ENCODE measurements around the gene ACOT8.
"Not testable (repeated sequence)": the region's sequence is repeated elsewhere in the genome, so short reads cannot be mapped to it uniquely, and the experiment has no call there.

Gene ACOT8

DNA sequence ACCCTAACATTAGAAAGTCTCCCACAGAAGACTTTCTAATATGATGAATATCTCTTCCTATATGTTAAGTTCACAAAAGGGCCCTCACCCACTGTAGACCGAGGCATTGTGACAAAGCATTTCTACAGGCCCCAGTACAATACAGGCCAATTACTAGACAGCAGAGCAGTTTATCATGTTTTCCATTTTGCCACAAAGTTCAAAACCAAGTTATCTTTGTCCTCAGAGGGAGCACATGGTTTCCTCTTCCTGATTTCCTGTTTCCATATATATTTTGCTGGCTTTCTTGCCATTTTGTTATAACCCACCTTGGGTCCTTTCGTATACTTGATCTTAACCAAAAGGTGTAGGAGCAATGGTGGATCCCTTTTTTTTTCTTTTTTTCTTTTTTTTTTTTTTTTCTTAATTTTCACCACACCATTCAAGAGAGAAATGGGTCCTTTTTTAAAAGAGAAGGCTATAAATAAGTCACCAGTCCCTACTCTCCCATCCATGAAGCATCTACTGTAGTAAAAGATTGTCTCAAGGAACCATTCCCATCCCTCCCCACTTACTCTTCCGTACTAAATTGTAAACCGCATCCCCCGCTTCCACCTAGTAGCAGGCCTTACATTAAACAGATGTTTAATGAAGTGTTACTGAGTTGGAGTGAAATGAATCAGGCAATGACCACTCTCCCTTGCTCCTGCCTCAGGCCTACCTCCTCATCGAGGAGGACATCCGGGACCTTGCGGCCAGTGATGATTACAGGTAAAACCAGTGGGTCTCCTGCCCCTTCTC, 46.8 kb downstream of the ACOT8 start:
- FAIRE-seq, result no peak
- TF ChIP-seq CTCF (IDR thresholded peaks at IDR 0.05; ENCODE audit: insufficient read depth, missing control alignments), result no peak

DNA sequence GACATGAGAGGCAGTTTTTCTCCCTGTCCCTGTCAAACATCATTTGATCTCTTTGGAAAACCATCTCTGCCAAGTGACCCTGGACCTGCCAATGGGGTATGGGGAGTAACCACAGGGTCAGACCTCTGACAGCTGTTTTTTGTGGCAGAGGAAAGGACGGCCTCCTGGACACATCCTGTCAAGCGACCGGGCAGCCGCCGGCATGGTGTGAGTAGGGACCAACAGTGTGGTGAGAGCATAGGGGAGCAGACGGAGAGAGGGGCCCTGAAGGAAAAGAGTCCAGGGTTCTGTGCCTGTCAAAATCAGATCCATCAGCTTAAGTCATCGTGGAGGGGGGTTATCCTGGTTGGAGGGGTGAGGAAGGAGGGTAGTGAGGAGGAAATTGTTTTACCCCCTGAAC, 55.3 kb downstream of the ACOT8 start:
- no peak for DNase-seq (ENCODE audit: insufficient read length, low spot score)
- no peak for FAIRE-seq
- no peak for TF ChIP-seq CTCF (IDR thresholded peaks at IDR 0.05; ENCODE audit: insufficient read depth, missing control alignments)

More for the DNA sequence above, 46.8 kb downstream of the ACOT8 start:
- DNase-seq (ENCODE audit: insufficient read length, low spot score), result no peak

DNA sequence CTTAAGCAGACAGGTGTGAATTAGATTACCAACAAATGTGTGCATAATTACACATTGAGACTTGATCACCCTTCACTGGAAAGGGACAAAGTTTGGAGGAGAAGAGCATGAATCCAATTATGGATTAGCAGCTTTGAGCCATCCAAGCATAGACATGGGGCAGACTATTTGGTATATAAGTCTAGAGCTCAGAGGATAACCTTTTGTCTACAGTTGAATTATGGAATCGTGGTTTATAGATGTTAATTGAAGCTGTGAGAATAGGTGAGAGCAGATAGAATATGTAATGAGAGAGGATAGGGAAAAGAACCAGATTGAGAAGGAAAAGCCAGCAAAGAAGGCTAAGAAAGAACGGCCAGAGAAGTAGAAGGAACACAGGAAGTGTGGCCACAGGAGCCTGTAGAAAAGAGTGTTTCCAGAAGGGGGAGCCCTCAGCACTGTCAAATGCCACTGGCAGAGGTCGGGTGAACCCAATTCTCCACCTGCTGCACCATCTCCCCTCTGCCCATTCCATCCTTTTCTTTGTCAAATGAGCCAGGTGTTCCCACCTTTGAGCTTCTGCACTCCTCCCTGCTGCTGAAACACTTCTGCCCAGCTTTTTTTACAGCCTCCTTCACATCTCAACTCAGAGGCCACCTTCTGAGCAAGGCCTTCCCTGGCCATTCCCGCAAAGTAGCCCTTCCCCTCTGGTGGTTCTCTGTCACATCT, 58.1 kb downstream of the ACOT8 start:
- peak; percentile 65 for TF ChIP-seq CTCF (IDR thresholded peaks at IDR 0.05; ENCODE audit: insufficient read depth, missing control alignments)
- no peak for FAIRE-seq
- DNase-seq (ENCODE audit: insufficient read length, low spot score), result peak; percentile 57

- not testable (repeated sequence) for FAIRE-seq; DNase-seq (ENCODE audit: insufficient read length, low spot score)
These were observed 59.2 kb downstream of the ACOT8 start for GRCh38 chr20:45797955-45798354.

DNA sequence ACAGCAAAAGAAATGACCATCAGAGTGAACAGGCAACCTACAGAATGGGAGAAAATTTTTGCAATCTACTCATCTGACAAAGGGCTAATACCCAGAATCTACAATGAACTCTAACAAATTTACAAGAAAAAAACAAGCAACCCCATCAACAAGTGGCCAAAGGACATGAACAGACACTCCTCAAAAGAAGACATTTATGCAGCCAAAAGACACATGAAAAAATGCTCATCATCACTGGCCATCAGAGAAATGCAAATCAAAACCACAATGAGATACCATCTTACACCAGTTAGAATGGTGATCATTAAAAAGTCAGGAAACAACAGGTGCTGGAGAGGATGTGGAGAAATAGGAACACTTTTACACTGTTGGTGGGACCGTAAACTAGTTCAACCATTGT, 59.7 kb downstream of the ACOT8 start:
- FAIRE-seq; DNase-seq (ENCODE audit: insufficient read length, low spot score): not testable (repeated sequence)

GRCh38 chr20:45796337-45797065, 60.7 kb downstream of the ACOT8 start:
- DNase-seq (ENCODE audit: insufficient read length, low spot score), result no peak
- no peak for FAIRE-seq
- TF ChIP-seq CTCF (IDR thresholded peaks at IDR 0.05; ENCODE audit: insufficient read depth, missing control alignments), result no peak

- TF ChIP-seq CTCF (IDR thresholded peaks at IDR 0.05; ENCODE audit: insufficient read depth, missing control alignments), result no peak
- FAIRE-seq (no peak), DNase-seq (ENCODE audit: insufficient read length, low spot score) (no peak)
These were observed 64.7 kb downstream of the ACOT8 start for GRCh38 chr20:45792317-45793118.
